NCI-H2171 (cell line): ENCODE data around the gene REXO4.

Source experiments
- DNase-seq: peaks from one replicate; lab custom pipeline; 2025; lab: John Stamatoyannopoulos, UW

The REXO4 gene

DNA sequence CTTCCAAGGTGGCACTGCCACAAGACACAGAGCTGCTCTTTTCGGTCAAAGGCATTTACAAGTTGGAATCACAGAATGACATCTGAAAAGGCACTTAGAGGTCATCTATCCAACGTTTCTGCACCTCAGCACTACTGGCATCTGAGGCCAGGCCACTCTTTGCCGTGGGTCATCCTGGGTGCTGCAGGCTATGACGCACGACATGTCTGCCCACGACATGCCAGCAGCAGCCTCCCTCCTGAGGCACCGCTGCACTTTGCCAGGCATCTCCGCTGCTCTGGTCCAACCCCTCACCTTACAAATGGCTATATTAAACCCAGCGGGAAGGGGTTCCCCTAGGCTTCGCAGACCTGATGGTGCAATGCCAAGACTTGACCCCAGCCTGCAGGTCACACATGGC, 50.0 kb downstream of the REXO4 start:
- no peak for DNase-seq

DNA sequence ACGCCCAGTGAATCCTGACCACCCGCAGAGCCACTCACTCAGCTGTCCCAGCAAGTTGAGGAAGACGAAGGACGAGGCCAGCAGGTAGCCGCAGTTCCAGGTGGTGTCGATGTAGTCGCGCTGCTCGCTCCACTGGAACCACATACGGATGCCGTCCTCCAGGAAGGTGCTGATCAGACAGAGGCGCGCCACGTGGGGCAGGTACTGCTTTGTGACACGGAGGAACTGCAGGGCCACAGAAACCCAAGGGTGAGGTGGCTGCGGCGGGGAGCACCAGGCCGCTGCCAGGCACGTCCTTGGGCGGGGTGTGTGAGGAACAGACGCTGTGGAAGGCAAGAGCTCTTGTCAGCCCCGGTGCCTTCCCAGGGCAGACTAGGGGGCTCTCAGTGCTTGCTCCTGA, 50.6 kb downstream of the REXO4 start:
- DNase-seq, result no peak

DNA sequence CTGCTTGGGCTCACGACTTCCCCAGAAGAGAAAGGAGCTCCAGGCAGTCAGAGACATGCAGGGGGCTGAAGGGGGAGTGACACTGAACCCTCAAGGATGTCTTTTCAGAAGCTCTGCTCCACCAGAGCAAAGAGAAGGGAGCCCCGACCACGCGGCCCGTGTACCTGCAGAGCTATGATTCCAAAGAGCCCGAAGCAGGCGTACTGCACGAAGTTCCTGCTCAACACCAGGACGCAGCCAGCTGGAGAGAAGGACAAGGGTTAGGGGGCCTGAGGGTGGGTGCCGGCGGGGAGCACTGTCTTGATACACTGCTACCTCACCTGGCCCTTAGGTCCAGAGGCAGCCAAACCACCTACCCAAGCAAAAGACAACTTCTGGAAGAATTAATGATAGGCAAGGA, 51.4 kb downstream of the REXO4 start:
- no peak for DNase-seq

DNA sequence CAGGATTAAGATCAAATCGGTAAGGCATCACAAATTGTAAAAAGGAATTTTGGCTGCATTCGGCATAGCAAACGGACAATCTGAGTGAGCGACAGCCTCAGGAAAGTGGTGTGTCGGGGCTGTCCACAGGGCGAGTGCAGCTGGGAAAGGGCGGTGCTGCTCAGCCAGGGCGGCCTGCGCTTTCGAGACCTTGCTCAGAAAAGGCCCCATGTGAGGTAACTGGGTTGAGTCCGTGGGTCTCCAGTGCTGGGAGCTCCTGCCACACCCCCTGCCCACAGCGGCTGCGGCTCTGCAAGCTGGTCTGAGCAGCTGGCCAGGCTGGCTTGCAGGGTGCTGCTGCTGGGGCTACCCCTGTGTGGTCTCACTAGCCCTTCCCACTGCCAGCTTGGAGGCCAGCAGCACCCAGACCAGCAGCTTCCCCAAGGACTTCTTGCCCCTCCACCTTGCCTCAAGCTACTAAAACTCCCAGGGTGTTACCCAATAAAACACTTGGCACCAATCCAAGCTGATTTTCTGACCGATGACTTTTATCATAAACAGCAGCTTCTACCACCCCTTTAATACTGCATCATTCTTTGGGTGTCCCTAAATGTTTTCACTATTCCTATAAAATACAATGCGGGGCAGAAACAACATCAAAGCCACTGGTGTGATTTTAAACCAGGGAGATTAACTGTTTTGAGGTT, 55.3 kb downstream of the REXO4 start:
- no peak for DNase-seq

DNA sequence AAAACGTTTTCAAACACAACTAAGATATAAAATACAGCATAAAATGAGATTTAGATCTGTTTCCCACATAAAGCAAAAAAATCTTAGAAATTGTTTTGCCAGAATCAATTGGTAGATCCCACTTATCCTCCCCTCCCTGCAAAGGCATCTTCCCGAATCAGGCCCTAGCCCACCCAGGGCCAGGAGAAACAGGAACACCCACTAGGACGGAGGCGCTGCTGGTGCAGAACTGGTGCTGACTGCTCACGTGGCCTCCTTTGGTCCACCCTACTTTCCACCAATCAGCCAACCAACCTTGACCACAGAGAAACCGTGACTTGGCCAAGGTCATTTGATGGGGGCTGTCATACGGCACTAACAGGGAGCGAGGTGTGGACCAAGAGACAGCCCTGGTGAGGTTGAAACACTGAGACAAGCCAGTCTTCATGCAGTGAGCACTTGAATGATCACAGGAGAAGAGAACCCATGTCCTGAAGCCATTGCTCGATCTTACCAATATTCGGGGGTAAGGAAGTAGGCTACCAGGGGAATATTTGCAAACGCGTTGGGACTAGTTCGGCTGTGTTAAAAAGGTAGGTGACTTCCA, 56.2 kb downstream of the REXO4 start:
- DNase-seq, result no peak

DNA sequence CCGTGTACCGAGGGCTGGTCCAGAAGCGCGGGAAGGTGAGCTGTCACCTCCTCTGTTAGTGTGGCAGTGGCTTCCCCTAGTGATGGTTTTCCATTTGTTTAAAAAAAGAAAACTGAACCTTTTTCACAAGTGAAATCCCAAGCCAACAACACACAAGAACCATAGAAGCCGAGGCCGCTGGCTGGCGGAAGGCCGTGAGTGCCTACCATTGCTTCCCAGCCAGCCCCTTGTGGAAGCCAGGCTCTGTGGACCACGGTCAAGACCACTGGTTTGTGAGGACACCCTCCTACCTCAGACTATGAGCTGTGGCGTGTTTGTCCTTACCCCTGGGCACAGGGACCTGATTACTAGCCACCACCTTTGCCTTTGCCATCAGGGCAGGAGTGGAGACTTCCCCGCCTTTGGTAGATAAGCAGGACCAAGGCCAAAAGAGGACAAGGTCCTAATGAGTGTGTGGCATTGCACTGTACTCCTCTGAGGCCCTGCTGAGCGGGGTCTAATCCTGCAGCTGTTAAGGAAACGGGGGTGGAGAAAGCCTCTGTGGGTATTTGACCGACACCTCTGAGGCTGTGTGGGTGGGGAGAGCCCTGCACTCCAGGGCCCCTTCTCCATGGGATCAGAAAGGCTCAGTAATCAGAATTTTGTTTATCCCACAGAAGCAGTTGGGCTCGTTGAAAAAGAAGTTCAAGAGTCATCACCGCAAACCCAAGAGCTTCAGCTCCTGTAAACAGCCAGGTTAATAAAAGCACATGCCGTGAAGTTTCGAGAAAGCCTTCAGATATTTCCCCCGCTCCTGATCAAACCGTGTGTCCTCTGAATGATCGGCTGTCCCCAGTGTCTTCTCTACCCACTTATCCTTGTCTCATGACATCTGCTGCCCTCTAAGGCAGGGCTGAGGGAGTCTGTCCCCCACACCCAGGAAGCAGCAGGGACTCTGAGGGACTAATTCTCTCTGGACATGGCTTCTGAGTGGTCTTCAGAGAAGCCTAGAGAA, 57.1 kb downstream of the REXO4 start:
- DNase-seq, result no peak

DNA sequence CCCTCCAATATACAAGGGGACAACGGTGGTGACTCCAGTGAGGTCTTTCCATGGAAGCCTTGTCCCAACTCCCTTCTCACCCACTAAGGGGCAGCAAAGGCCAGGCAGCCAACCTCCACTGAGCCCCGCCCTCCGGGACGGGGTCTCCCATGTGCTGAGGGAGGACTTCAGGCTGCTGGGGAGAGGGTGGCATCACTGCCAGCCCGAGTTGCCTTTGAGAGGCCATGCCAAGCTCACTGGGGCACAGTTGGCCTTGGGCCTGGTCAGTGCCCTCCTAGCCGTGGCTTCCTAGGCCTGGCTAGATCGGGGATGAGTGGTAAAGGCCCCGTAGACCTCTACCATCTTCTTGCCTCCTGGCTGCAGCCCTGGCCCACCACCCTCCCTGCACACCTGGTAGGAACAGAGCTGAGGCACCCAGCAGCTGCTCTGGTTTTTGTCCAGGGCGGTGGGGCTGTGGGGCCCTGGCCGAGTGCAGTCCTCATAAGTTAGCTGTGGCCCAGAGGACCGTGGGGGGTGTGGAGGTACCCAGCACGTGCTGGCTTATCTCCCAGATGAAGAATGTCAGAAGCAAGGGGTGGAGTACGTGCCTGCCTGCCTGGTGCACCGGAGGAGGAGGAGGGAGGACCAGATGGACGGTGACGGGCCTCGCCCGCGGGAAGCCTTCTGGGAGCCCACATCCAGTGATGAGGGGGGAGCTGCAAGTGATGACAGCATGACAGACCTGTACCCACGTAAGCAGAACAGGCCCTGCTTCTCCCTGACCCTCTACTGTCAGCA, 58.2 kb downstream of the REXO4 start:
- peak; percentile 33 for DNase-seq

DNA sequence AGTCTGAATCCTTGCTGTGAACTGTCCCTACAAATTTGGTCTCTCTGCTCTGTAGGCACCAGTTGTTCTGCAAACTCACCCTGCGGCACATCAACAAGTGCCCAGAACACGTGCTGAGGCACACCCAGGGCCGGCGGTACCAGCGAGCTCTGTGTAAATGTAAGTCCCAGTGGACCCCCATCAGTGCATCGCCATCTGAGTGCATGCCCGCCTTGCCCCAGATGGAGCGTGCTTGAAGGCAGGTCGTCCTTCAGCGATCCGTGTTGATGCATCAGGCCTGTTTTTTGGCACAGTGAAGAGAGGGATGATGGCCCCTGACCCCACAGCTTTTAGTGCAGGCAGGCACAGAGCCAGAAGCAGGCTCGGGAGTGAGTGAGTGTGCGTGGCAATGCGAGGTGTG, 60.2 kb downstream of the REXO4 start:
- DNase-seq, result no peak

DNA sequence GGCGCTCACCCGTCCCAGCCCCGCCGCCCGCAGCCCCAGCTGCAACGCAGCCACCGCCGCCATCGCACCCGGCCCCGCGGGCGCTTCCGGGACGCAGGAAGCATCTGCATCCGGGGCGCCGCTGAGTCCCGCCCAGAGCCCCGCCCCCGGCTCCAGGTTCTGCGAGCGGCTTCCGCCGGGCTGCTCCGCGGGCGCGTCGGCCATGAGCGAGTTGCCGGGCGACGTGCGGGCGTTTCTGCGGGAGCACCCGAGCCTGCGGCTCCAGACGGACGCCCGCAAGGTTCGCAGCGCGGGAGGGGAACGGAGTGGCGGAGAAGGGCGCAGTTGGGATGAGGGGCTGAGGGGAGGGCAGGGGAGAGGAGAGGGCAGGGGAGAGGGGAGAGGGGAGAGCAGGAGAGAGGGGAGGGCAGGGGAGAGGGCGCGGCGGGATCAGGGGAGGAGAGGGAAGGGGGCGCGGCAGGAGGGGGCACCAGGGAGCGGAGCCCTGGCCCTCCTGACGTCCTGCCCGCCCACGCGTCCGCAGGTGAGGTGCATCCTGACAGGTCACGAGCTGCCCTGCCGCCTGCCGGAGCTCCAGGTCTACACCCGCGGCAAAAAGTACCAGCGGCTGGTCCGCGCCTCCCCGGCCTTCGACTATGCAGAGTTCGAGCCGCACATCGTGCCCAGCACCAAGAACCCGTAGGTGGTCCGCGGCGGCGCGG, 61.3 kb downstream of the REXO4 start, which contains the start of the genes SURF1 and SURF2:
SURF1 (minus strand) TSS at position 97 of the 701 bp plus-strand sequence; CDS start at position 63, 34 bp downstream.
SURF2 (plus strand) TSS at position 160 of the 701 bp plus-strand sequence; CDS start at position 203, 43 bp downstream.
- peak; percentile 95 for DNase-seq
